ENCODE results near the gene C17orf107. TPM values are rescaled to one million over a fixed set of nuclear protein-coding genes. Genes with fewer than 3 reads are reported as not detected.

Gene C17orf107
- total RNA-seq, 1 experiment from 2014 or later = 1.7 TPM

GRCh38 chr17:4851084-4851483 is 48.3 kb upstream of the C17orf107 start (continued):
- no peak for TF ChIP-seq ZBTB33 (IDR thresholded peaks at IDR 0.05; ENCODE audit: extremely low read depth, insufficient replicate concordance, low read length)

GRCh38 chr17:4852567-4853207 is 46.6 kb upstream of the C17orf107 start:
- Histone ChIP-seq H3K27me3 (ENCODE audit: insufficient read depth, low read length) (no peaks in the 10 kb centered on the region), H3K9me2 (ENCODE audit: insufficient read depth) (no peaks in the 10 kb centered on the region), H3K4me3 (replicated peaks in 1 of 2; ENCODE audit: low read depth in 1 of 2, low read length in 2 of 2) (no peak overlapping the region), H3K4me2 (ENCODE audit: low read length) (peak overlapping the region; percentile 35), H3K36me3 (ENCODE audit: control insufficient read depth in 1 of 2, insufficient read depth in 2 of 2, low read length in 2 of 2) (no peaks in the 10 kb centered on the region), H3K9me3 (ENCODE audit: control insufficient read depth in 1 of 2, insufficient read depth in 1 of 2, low read depth in 1 of 2, low read length in 2 of 2) (no peaks in the 10 kb centered on the region), H3K4me1 (ENCODE audit: control insufficient read depth in 1 of 2, insufficient read depth in 2 of 2, low read length in 2 of 2) (peaks cover 25 to 69% of the 10 kb centered on the region in 2 experiments), H3K9ac (ENCODE audit: low read length) (no peak overlapping the region), H4K20me1 (ENCODE audit: insufficient read depth) (no peaks in the 10 kb centered on the region), H2AFZ (ENCODE audit: low read depth, low read length, poor library complexity, severe bottlenecking) (no peak overlapping the region), H3K27ac (ENCODE audit: low read depth, low read length) (no peak overlapping the region), H3K79me2 (ENCODE audit: insufficient read depth, low read length) (peaks cover 76% of the 10 kb centered on the region)
- TF ChIP-seq SIN3A (IDR thresholded peaks at IDR 0.05; ENCODE audit: low read depth) = no peak
- no peak for TF ChIP-seq RAD21 (IDR thresholded peaks at IDR 0.05; ENCODE audit: low read depth)
- no peak for TF ChIP-seq EZH2phosphoT487 (IDR thresholded peaks at IDR 0.05; ENCODE audit: borderline replicate concordance)
- no peak for TF ChIP-seq POLR2AphosphoS5 (IDR thresholded peaks at IDR 0.05; ENCODE audit: low read depth, low read length)
- TF ChIP-seq YY1 (IDR thresholded peaks at IDR 0.05; ENCODE audit: extremely low read depth, insufficient replicate concordance, low read depth, low read length) = no peak
- TF ChIP-seq MAX (IDR thresholded peaks at IDR 0.05) = no peak
- POLR2A ChIA-PET = no interaction called here
- no peak for DNase-seq (ENCODE audit: low read depth, low spot score)
- intact Hi-C loops (cut with micrococcal nuclease) = no loop called here
- no peak for ATAC-seq
- RAD21 ChIA-PET (ENCODE audit: low non-redundant PET in 1 of 2, low total read pairs in 2 of 2, uncharacterized antibody in 2 of 2, unreplicated experiment in 2 of 2) = no interaction called here
- CTCF ChIA-PET = no interaction called here
- no TSS peak for BruUV-seq (replicated peaks)
